GM21717 (cell line): ENCODE measurements around the gene P4HA3.
"Not testable (repeated sequence)": the region's sequence is repeated elsewhere in the genome, so short reads cannot be mapped to it uniquely, and the experiment has no call there.

Experiments
- ATAC-seq: cut with Tn5 transposase; IDR thresholded peaks from one replicate; pipeline ENCODE4 v1.9.1; 2021; ENCODE audit warnings: mild to moderate bottlenecking, moderate library complexity; ENCODE audit not compliant: unreplicated experiment

P4HA3 gene

GRCh38 chr11:74311352-74311926 lies at the start of gene P4HA3:
Gene P4HA3, minus strand, starts transcription at chr11:74311640. Its CDS starts 29 bp downstream, at chr11:74311611.
- no peak for ATAC-seq

GRCh38 chr11:74357449-74357848 lies 46.0 kb upstream of the P4HA3 start:
- no peak for ATAC-seq

- ATAC-seq = no peak
Observed at GRCh38 chr11:74355626-74356025, 44.2 kb upstream of the P4HA3 start.

- ATAC-seq = no peak
Observed at GRCh38 chr11:74354036-74354435, 42.6 kb upstream of the P4HA3 start.

- no peak for ATAC-seq
Observed at GRCh38 chr11:74347381-74347780, 35.9 kb upstream of the P4HA3 start.

- no peak for ATAC-seq
Observed at GRCh38 chr11:74345420-74345819, 34.0 kb upstream of the P4HA3 start.

GRCh38 chr11:74341921-74342320 lies 30.5 kb upstream of the P4HA3 start:
- no peak for ATAC-seq

GRCh38 chr11:74339619-74340018 lies 28.2 kb upstream of the P4HA3 start:
- no peak for ATAC-seq

- ATAC-seq = no peak
Observed at GRCh38 chr11:74338963-74339362, 27.5 kb upstream of the P4HA3 start.

GRCh38 chr11:74333193-74333592 lies 21.8 kb upstream of the P4HA3 start:
- ATAC-seq = no peak

GRCh38 chr11:74332291-74332690 lies 20.9 kb upstream of the P4HA3 start:
- ATAC-seq = no peak

GRCh38 chr11:74331000-74331399 lies 19.6 kb upstream of the P4HA3 start:
- ATAC-seq = not testable (repeated sequence)

GRCh38 chr11:74330075-74330858 lies 18.8 kb upstream of the P4HA3 start:
- no peak for ATAC-seq

- no peak for ATAC-seq
Observed at GRCh38 chr11:74327076-74327475, 15.6 kb upstream of the P4HA3 start.

GRCh38 chr11:74326665-74327064 lies 15.2 kb upstream of the P4HA3 start:
- no peak for ATAC-seq

- ATAC-seq = no peak
Observed at GRCh38 chr11:74325649-74326645, 14.5 kb upstream of the P4HA3 start.

GRCh38 chr11:74322667-74323066 lies 11.2 kb upstream of the P4HA3 start:
- ATAC-seq = no peak

GRCh38 chr11:74321487-74322188 lies 10.2 kb upstream of the P4HA3 start:
- no peak for ATAC-seq

GRCh38 chr11:74320538-74320937 lies 9.1 kb upstream of the P4HA3 start:
- no peak for ATAC-seq

- no peak for ATAC-seq
Observed at GRCh38 chr11:74319139-74319816, 7.8 kb upstream of the P4HA3 start.
